Neural cell (in vitro differentiated cells): ENCODE data around the gene CITED2. TPM values are rescaled to one million over a fixed set of nuclear protein-coding genes. Genes with fewer than 3 reads are reported as not detected.

Experiments
- H2AFZ ChIP-seq: fragments of 200-600, 300-800 bp; sonication (generic), shearing (Covaris generic); 2 replicates; pipeline ENCODE4 v1.6.0; 2014; ENCODE audit warnings: low read depth, mild to moderate bottlenecking, antibody characterized with exemption, low read length, moderate library complexity
- H3F3A ChIP-seq: fragments of 200-600 bp; shearing (Covaris generic); 2 replicates; pipeline ENCODE4 v1.6.1; 2016; ENCODE audit warnings: mild to moderate bottlenecking, moderate library complexity, mixed read lengths, antibody characterized with exemption, low read length; ENCODE audit not compliant: insufficient read depth, poor library complexity, severe bottlenecking
- H3K27ac ChIP-seq: fragments of 200-600, 300-800 bp; sonication (generic), shearing (Covaris generic); 2 replicates; pipeline ENCODE4 v1.5.1; 2014; ENCODE audit warnings: mild to moderate bottlenecking, low read length, moderate library complexity
- H3K27me3 ChIP-seq: fragments of 300-800, 200-600 bp; sonication (generic), shearing (Covaris generic); 2 replicates; pipeline ENCODE4 v1.6.0; 2014; ENCODE audit warnings: mild to moderate bottlenecking, low read depth, low read length, moderate library complexity; ENCODE audit not compliant: insufficient read depth
- H3K36me3 ChIP-seq: fragments of 300-800, 200-600 bp; sonication (generic), shearing (Covaris generic); 2 replicates; pipeline ENCODE4 v1.5.1; 2014; ENCODE audit warnings: mild to moderate bottlenecking, antibody characterized with exemption, low read length, moderate library complexity; ENCODE audit not compliant: insufficient read depth
- H3K4me2 ChIP-seq: fragments of 300-800, 200-600 bp; sonication (generic), shearing (Covaris generic); 2 replicates; pipeline ENCODE4 v1.6.0; 2014; ENCODE audit warnings: mild to moderate bottlenecking, low read length
- H3K4me3 ChIP-seq: fragments of 300-800, 200-600 bp; sonication (generic), shearing (Covaris generic); 2 replicates; pipeline ENCODE4 v1.5.1; 2014; ENCODE audit warnings: mild to moderate bottlenecking, low read length, moderate library complexity
- H3K79me2 ChIP-seq: fragments of 200-600 bp; shearing (Covaris generic); replicated peaks from 2 replicates; pipeline ENCODE4 v1.6.0; 2014; ENCODE audit warnings: mild to moderate bottlenecking, low read length, moderate library complexity; ENCODE audit not compliant: insufficient read depth
- H3K9ac ChIP-seq: fragments of 300-800, 200-600 bp; sonication (generic), shearing (Covaris generic); 2 replicates; pipeline ENCODE4 v1.6.1; 2016; ENCODE audit warnings: mild to moderate bottlenecking, low read length, mixed read lengths
- H3K9me2 ChIP-seq: fragments of 200-600 bp; shearing (Covaris generic); 2 replicates; pipeline ENCODE4 v1.6.1; 2016; ENCODE audit warnings: mild to moderate bottlenecking, low read length, mixed read lengths; ENCODE audit not compliant: insufficient read depth
- H3K9me3 ChIP-seq: fragments of 200-600, 300-800 bp; sonication (generic), shearing (Covaris generic); 2 replicates; pipeline ENCODE4 v1.6.1; 2016; ENCODE audit warnings: mild to moderate bottlenecking, mixed run types, low read length, moderate library complexity, mixed read lengths
- H4K20me1 ChIP-seq: fragments of 200-600 bp; shearing (Covaris generic); 2 replicates; pipeline ENCODE4 v1.6.1; 2016; ENCODE audit warnings: mild to moderate bottlenecking, mixed run types; ENCODE audit not compliant: insufficient read depth
- EP300 ChIP-seq: fragments of 450-650 bp; conservative IDR thresholded peaks from 2 replicates; pipeline ENCODE4 v1.6.1; 2014; ENCODE audit warnings: antibody characterized with exemption, mild to moderate bottlenecking, moderate library complexity; ENCODE audit not compliant: poor library complexity, severe bottlenecking
- EZH2 ChIP-seq: fragments of 200-600, 300-800 bp; shearing (Covaris generic), sonication (generic); IDR thresholded peaks from 2 replicates; pipeline ENCODE4 v1.6.1; 2014; ENCODE audit warnings: antibody characterized with exemption, low read length, borderline replicate concordance, mild to moderate bottlenecking; ENCODE audit not compliant: insufficient read depth, poor library complexity, severe bottlenecking
- MXI1 ChIP-seq: fragments of 450-650 bp; conservative IDR thresholded peaks from 2 replicates; pipeline ENCODE4 v1.6.1; 2014; ENCODE audit warnings: antibody characterized with exemption, mild to moderate bottlenecking; ENCODE audit not compliant: poor library complexity, severe bottlenecking
- POLR2AphosphoS5 ChIP-seq: IDR thresholded peaks from 2 replicates; pipeline ENCODE4 v1.6.1; 2012
- RAD21 ChIP-seq: fragments of 450-650 bp; conservative IDR thresholded peaks from 2 replicates; pipeline ENCODE4 v1.6.1; 2014; ENCODE audit warnings: antibody characterized with exemption, mild to moderate bottlenecking, moderate library complexity
- SMC3 ChIP-seq: fragments of 450-650 bp; conservative IDR thresholded peaks from 2 replicates; pipeline ENCODE4 v1.6.1; 2014; ENCODE audit warnings: antibody characterized with exemption, mild to moderate bottlenecking, moderate library complexity; ENCODE audit not compliant: poor library complexity
- TAF1 ChIP-seq: IDR thresholded peaks from 2 replicates; pipeline ENCODE4 v1.6.1; 2012; ENCODE audit warnings: low read depth
- polyA plus RNA-seq: library from polyadenylated mRNA; depleted of rRNA; stranded (reverse); fragments of >200 nt; gene quantifications from 2 replicates; pipeline ENCODE4 v1.2.3, GENCODE V29; 2014
- TF ChIP-seq, protein P1 (sequence below): IDR thresholded peaks from 2 replicates; pipeline ENCODE4 v1.6.1; 2012; ENCODE audit warnings: borderline replicate concordance
- TF ChIP-seq, protein P2 (sequence below): fragments of 450-650 bp; IDR thresholded peaks from 2 replicates; pipeline ENCODE4 v1.5.1; 2014; ENCODE audit warnings: antibody characterized with exemption, mild to moderate bottlenecking, moderate library complexity; ENCODE audit not compliant: poor library complexity, severe bottlenecking

CITED2 gene
- polyA plus RNA-seq, 1 donor from 2014 or later = 38.1 TPM

DNA sequence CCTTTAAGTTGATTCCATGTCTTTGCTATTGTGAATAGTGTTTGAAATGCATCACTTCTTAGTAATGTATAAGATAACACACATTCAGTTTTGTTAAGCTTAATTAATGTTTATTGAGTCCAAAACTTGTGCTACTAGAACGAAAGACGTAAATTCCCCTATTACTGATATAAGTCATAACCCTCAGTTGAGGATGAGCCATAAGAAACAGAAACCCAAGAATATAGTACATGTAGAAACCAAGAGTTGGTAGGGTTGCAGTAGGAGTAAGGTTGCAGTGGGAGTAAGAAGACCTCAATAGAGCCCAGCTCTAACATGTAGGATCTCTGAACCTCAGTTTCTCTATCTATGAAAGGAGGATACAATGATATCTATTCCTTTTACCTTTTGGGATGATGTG lies 19.3 kb downstream of the CITED2 start:
- Histone ChIP-seq H3K27me3 (no peaks in the 10 kb centered on the region), H3K4me2 (no peak overlapping the region), H2AFZ (no peak overlapping the region), H3K9me2 (no peaks in the 10 kb centered on the region), H3K36me3 (no peaks in the 10 kb centered on the region), H3K27ac (no peak overlapping the region), H3K9me3 (no peaks in the 10 kb centered on the region), H3K9ac (no peak overlapping the region), H3K4me3 (no peak overlapping the region), H4K20me1 (no peaks in the 10 kb centered on the region), H3K79me2 (no peaks in the 10 kb centered on the region), H3F3A (no peaks in the 10 kb centered on the region)
- TF ChIP-seq, protein P1, sequence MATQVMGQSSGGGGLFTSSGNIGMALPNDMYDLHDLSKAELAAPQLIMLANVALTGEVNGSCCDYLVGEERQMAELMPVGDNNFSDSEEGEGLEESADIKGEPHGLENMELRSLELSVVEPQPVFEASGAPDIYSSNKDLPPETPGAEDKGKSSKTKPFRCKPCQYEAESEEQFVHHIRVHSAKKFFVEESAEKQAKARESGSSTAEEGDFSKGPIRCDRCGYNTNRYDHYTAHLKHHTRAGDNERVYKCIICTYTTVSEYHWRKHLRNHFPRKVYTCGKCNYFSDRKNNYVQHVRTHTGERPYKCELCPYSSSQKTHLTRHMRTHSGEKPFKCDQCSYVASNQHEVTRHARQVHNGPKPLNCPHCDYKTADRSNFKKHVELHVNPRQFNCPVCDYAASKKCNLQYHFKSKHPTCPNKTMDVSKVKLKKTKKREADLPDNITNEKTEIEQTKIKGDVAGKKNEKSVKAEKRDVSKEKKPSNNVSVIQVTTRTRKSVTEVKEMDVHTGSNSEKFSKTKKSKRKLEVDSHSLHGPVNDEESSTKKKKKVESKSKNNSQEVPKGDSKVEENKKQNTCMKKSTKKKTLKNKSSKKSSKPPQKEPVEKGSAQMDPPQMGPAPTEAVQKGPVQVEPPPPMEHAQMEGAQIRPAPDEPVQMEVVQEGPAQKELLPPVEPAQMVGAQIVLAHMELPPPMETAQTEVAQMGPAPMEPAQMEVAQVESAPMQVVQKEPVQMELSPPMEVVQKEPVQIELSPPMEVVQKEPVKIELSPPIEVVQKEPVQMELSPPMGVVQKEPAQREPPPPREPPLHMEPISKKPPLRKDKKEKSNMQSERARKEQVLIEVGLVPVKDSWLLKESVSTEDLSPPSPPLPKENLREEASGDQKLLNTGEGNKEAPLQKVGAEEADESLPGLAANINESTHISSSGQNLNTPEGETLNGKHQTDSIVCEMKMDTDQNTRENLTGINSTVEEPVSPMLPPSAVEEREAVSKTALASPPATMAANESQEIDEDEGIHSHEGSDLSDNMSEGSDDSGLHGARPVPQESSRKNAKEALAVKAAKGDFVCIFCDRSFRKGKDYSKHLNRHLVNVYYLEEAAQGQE = no peak
- TF ChIP-seq MXI1 (no peak), TAF1 (no peak), EZH2 (no peak), RAD21 (no peak), EP300 (no peak), SMC3 (no peak), POLR2AphosphoS5 (no peak)
- TF ChIP-seq, protein P2, sequence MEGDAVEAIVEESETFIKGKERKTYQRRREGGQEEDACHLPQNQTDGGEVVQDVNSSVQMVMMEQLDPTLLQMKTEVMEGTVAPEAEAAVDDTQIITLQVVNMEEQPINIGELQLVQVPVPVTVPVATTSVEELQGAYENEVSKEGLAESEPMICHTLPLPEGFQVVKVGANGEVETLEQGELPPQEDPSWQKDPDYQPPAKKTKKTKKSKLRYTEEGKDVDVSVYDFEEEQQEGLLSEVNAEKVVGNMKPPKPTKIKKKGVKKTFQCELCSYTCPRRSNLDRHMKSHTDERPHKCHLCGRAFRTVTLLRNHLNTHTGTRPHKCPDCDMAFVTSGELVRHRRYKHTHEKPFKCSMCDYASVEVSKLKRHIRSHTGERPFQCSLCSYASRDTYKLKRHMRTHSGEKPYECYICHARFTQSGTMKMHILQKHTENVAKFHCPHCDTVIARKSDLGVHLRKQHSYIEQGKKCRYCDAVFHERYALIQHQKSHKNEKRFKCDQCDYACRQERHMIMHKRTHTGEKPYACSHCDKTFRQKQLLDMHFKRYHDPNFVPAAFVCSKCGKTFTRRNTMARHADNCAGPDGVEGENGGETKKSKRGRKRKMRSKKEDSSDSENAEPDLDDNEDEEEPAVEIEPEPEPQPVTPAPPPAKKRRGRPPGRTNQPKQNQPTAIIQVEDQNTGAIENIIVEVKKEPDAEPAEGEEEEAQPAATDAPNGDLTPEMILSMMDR = no peak

DNA sequence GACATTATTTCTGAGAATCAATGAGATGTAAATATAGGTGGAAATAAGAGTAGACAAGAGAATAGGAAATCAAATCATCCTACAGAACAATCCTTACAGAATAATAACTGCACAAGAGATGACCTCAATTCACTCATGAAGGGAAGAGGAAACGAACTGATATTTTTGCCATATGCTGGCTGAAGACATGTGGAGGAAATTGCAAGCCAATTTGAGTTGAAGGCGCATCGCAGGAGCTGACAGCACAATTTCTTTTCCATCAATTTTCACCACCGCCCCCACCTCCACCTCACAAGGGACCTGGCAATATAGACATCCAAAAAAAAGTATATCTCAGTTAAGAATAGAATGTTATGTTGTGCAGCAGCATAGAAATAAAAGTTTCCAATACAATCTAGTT lies 20.3 kb downstream of the CITED2 start:
- Histone ChIP-seq H3K9me2 (no peaks in the 10 kb centered on the region), H3K27me3 (no peaks in the 10 kb centered on the region), H4K20me1 (no peaks in the 10 kb centered on the region), H3K27ac (peak overlapping the region; percentile 58), H3K9me3 (no peaks in the 10 kb centered on the region), H3K36me3 (no peaks in the 10 kb centered on the region), H2AFZ (no peak overlapping the region), H3K4me3 (peak overlapping the region; percentile 32), H3K4me2 (peak overlapping the region; percentile 17), H3F3A (no peaks in the 10 kb centered on the region), H3K9ac (no peak overlapping the region), H3K79me2 (no peaks in the 10 kb centered on the region)
- TF ChIP-seq SMC3 (peak; percentile 29), TAF1 (no peak), EP300 (peak; percentile 60), RAD21 (peak; percentile 28), EZH2 (no peak), MXI1 (peak; percentile 63), POLR2AphosphoS5 (no peak)
- TF ChIP-seq, protein P1 = no peak
- TF ChIP-seq, protein P2 = no peak
